ENCODE data around the gene BMPR1B. TPM values are rescaled to one million over a fixed set of nuclear protein-coding genes. Genes with fewer than 3 reads are reported as not detected.

BMPR1B gene
- total RNA-seq, 1 experiment from 2014 or later, result 0.35 TPM

DNA sequence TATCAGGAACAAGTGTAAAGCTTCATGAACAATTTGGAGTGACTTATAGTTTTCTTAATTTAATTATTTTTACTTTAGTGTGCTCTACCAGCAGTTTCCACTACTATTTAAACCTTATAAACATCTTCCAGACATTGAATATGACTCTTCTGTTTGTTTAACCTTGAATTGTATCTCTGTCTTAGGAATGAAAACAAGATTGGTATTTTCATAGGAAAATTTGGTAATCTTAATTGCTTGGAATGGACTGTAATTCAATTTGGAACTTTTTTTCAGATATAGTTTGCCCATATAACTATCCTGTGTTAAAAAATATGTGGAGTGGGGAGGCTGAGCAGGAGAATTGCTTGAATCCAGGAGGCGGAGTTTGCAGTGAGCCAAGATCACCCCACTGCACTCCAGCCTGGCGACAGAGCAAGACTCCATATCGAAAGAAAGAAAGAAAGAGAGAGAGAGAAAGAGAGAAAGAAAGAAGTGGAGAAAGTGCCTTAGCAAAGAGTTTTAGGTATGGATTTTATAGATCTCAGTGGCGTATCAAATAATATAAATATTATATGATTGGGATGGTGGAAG is 242.4 kb downstream of the BMPR1B start:
- Histone ChIP-seq H3K4me2 (ENCODE audit: insufficient read depth, insufficient read length, low read length) (no peak overlapping the region), H3K14ac (ENCODE audit: insufficient read depth, low read length) (no peak overlapping the region), H4K5ac (ENCODE audit: insufficient read length, low read depth, low read length) (no peak overlapping the region), H3K27ac (ENCODE audit: insufficient read length, low read depth, low read length) (no peak overlapping the region), H4K20me1 (ENCODE audit: control insufficient read depth, insufficient read depth, insufficient read length) (no peaks in the 10 kb centered on the region), H2BK12ac (ENCODE audit: insufficient read length, low read depth, low read length) (no peak overlapping the region), H3K23me2 (ENCODE audit: insufficient read length, low read depth, low read length, poor library complexity, severe bottlenecking) (no peaks in the 10 kb centered on the region), H3K27me3 (ENCODE audit: insufficient read depth, low read length) (no peaks in the 10 kb centered on the region), H4K8ac (replicated peaks; ENCODE audit: insufficient read length, low read depth, low read length) (no peak overlapping the region), H3T11ph (ENCODE audit: low read length) (no peak overlapping the region), H3K56ac (ENCODE audit: insufficient read length, low read depth, low read length) (no peak overlapping the region), H2AK5ac (ENCODE audit: insufficient read length, low read length) (no peak overlapping the region), H2AFZ (ENCODE audit: low read length) (no peak overlapping the region), H4K91ac (ENCODE audit: insufficient read length, low read depth, low read length) (no peak overlapping the region), H3K4ac (ENCODE audit: low read depth, low read length) (no peak overlapping the region), H3K9me3 (ENCODE audit: control insufficient read depth, low read depth, low read length) (no peaks in the 10 kb centered on the region), H3K9ac (ENCODE audit: extremely low read depth, insufficient read length, low read length) (no peak overlapping the region), H2BK5ac (ENCODE audit: insufficient read length, low read length) (no peak overlapping the region), H2BK15ac (ENCODE audit: low read depth, low read length) (no peak overlapping the region), H2BK120ac (ENCODE audit: low read depth, low read length, poor library complexity, severe bottlenecking) (no peak overlapping the region), H3K79me2 (ENCODE audit: insufficient read depth, low read length) (no peaks in the 10 kb centered on the region), H2BK20ac (ENCODE audit: low read depth, low read length, poor library complexity, severe bottlenecking) (no peak overlapping the region), H3K18ac (ENCODE audit: insufficient read length, low read depth, low read length) (no peak overlapping the region), H3K79me1 (ENCODE audit: insufficient read depth, low read depth, low read length, poor library complexity, severe bottlenecking) (no peaks in the 10 kb centered on the region), H3K4me1 (ENCODE audit: insufficient read depth, low read length) (no peaks in the 10 kb centered on the region; the same call in 1 of the 2 replicates), H3K23ac (ENCODE audit: insufficient read length, low read depth, low read length) (no peak overlapping the region)
- Mint-ChIP-seq H3K4me1 (peaks cover 11 to 20% of the 10 kb centered on the region in 2 experiments), H3K4me3 (no peak overlapping the region), H3K9me3 (no peaks in the 10 kb centered on the region), H3K27me3 (ENCODE audit: low read depth) (no peaks in the 10 kb centered on the region), H3K27ac (peak overlapping the region in 2 of 3 experiments; percentile 6 to 30; a peak in 1 of 7 replicates), H3K36me3 (ENCODE audit: insufficient read depth in 1 of 3, low read depth in 3 of 3) (no peaks in the 10 kb centered on the region)
- 100% methylated on average over 1 of the region's 4 CpGs for WGBS (ENCODE audit: extremely low coverage, insufficient read length, low lambda C conversion rate)
- DNase-seq, result no peak
- TF ChIP-seq CTCF (conservative IDR thresholded peaks at IDR 0.05), result no peak

All from H9 (cell line).